Astrocyte (in vitro differentiated cells and primary cell): ENCODE results near the gene ZNF512B. TPM values are rescaled to one million over a fixed set of nuclear protein-coding genes. Genes with fewer than 3 reads are reported as not detected.

ENCODE experiments used
- DNase-seq: peaks from one replicate; pipeline ENCODE4 v3.0.0-alpha.2; 2010; ENCODE audit warnings: low read depth
- FAIRE-seq: peaks from 2 replicates; lab custom pipeline; 2011; peaks lifted over from hg19 to GRCh38; lab: Jason Lieb, UNC
- H2AFZ ChIP-seq: 2 replicates; pipeline ENCODE4 v1.6.0; 2012; ENCODE audit warnings: low read depth, low read length, inconsistent platforms
- H3K27ac ChIP-seq: 2 replicates; pipeline ENCODE4 v1.5.1; 2011; ENCODE audit warnings: low read depth, low read length, inconsistent platforms
- H3K27me3 ChIP-seq: 2 replicates; pipeline ENCODE4 v1.6.0; 2011; ENCODE audit warnings: low read length, inconsistent platforms; ENCODE audit not compliant: insufficient read depth
- H3K36me3 ChIP-seq: 2 replicates; pipeline ENCODE4 v1.5.1; 2011; ENCODE audit warnings: low read length, inconsistent platforms; ENCODE audit not compliant: insufficient read depth
- H3K4me1 ChIP-seq: 2 replicates; pipeline ENCODE4 v1.5.1; 2011; ENCODE audit warnings: low read length, inconsistent platforms; ENCODE audit not compliant: insufficient read depth
- H3K4me2 ChIP-seq: 2 replicates; pipeline ENCODE4 v1.6.0; 2012; ENCODE audit warnings: low read length, inconsistent platforms
- H3K4me3 ChIP-seq: 2 replicates; pipeline ENCODE4 v1.5.1; 2011; ENCODE audit warnings: low read depth, mild to moderate bottlenecking, low read length, inconsistent platforms; ENCODE audit not compliant: insufficient read depth
- H3K79me2 ChIP-seq: 2 replicates; pipeline ENCODE4 v1.6.0; 2012; ENCODE audit warnings: mild to moderate bottlenecking, low read length, inconsistent platforms; ENCODE audit not compliant: insufficient read depth
- H3K9ac ChIP-seq: 2 replicates; pipeline ENCODE4 v1.6.0; 2012; ENCODE audit warnings: mild to moderate bottlenecking, low read length, inconsistent platforms
- H3K9me3 ChIP-seq: 2 replicates; pipeline ENCODE4 v1.5.1; 2012; ENCODE audit warnings: low read depth, mild to moderate bottlenecking, low read length, inconsistent platforms; ENCODE audit not compliant: insufficient read depth
- H4K20me1 ChIP-seq: 2 replicates; pipeline ENCODE4 v1.6.0; 2012; ENCODE audit warnings: low read length, inconsistent platforms; ENCODE audit not compliant: insufficient read depth
- H3K27ac Mint-ChIP-seq: one replicate; pipeline ENCODE4 v1.8.0; 2021; ENCODE audit warnings: mild to moderate bottlenecking, mixed read lengths; ENCODE audit not compliant: unreplicated experiment
- H3K27me3 Mint-ChIP-seq: one replicate; pipeline ENCODE4 v1.8.0; 2021; ENCODE audit warnings: low read depth, mixed read lengths; ENCODE audit not compliant: unreplicated experiment
- H3K36me3 Mint-ChIP-seq: one replicate; pipeline ENCODE4 v1.8.0; 2021; ENCODE audit warnings: low read depth, mixed read lengths; ENCODE audit not compliant: unreplicated experiment
- H3K4me1 Mint-ChIP-seq: one replicate; pipeline ENCODE4 v1.8.0; 2021; ENCODE audit warnings: low read depth, mixed read lengths; ENCODE audit not compliant: unreplicated experiment
- H3K4me3 Mint-ChIP-seq: one replicate; pipeline ENCODE4 v1.8.0; 2021; ENCODE audit warnings: mild to moderate bottlenecking, moderate library complexity, mixed read lengths; ENCODE audit not compliant: unreplicated experiment
- H3K9me3 Mint-ChIP-seq: one replicate; pipeline ENCODE4 v1.8.0; 2021; ENCODE audit warnings: mild to moderate bottlenecking, mixed read lengths; ENCODE audit not compliant: unreplicated experiment
- CTCF ChIP-seq: IDR thresholded peaks from 2 replicates; pipeline ENCODE4 v1.5.1; 2011; ENCODE audit warnings: low read depth, mild to moderate bottlenecking, inconsistent platforms, low read length, moderate library complexity; ENCODE audit not compliant: insufficient read depth
- EZH2 ChIP-seq: IDR thresholded peaks from 2 replicates; pipeline ENCODE4 v1.6.1; 2012; ENCODE audit warnings: mild to moderate bottlenecking, low read length, inconsistent platforms; ENCODE audit not compliant: insufficient read depth
- total RNA-seq: library from RNA; stranded (reverse); gene quantifications from 2 replicates; pipeline ENCODE4 v1.2.1, GENCODE V29; 2021

Gene ZNF512B
- total RNA-seq, 1 donor from 2014 or later = 27.7 TPM

- H3K27ac Mint-ChIP-seq = no peak overlapping the region
- Histone ChIP-seq H3K9ac (no peak overlapping the region), H4K20me1 (peaks cover 75% of the 10 kb centered on the region), H3K9me3 (no peaks in the 10 kb centered on the region), H3K27me3 (no peaks in the 10 kb centered on the region), H3K79me2 (peaks cover 61% of the 10 kb centered on the region), H3K36me3 (peaks cover 18% of the 10 kb centered on the region), H3K4me2 (no peak overlapping the region), H2AFZ (no peak overlapping the region), H3K4me1 (no peaks in the 10 kb centered on the region), H3K4me3 (no peak overlapping the region), H3K27ac (no peak overlapping the region)
- H3K4me3 Mint-ChIP-seq = no peak overlapping the region
- H3K27me3 Mint-ChIP-seq = no peaks in the 10 kb centered on the region
- TF ChIP-seq CTCF (no peak), EZH2 (no peak)
- peaks cover 11% of the 10 kb centered on the region for H3K36me3 Mint-ChIP-seq
- FAIRE-seq (no peak), DNase-seq (no peak)
- peaks cover 5% of the 10 kb centered on the region for H3K4me1 Mint-ChIP-seq
- H3K9me3 Mint-ChIP-seq = peaks cover 3% of the 10 kb centered on the region
Measured at GRCh38 chr20:63929071-63929470, 40.7 kb downstream of the ZNF512B start.

GRCh38 chr20:63926298-63926697 is 43.4 kb downstream of the ZNF512B start:
- peaks cover 13% of the 10 kb centered on the region for H3K36me3 ChIP-seq
- H3K9me3 ChIP-seq = no peaks in the 10 kb centered on the region
- no peak overlapping the region for H3K4me3 ChIP-seq
- H3K4me1 ChIP-seq = no peaks in the 10 kb centered on the region
- Mint-ChIP-seq H3K36me3 (peaks cover 9% of the 10 kb centered on the region), H3K4me1 (peaks cover 5% of the 10 kb centered on the region), H3K9me3 (peaks cover 3% of the 10 kb centered on the region), H3K4me3 (no peak overlapping the region), H3K27me3 (no peaks in the 10 kb centered on the region), H3K27ac (no peak overlapping the region)
- H3K27ac ChIP-seq = no peak overlapping the region
- H3K9ac ChIP-seq = no peak overlapping the region
- no peak for TF ChIP-seq CTCF
- TF ChIP-seq EZH2 = no peak
- peaks cover 78% of the 10 kb centered on the region for H4K20me1 ChIP-seq
- DNase-seq = no peak
- FAIRE-seq = no peak
- H3K4me2 ChIP-seq = no peak overlapping the region
- no peak overlapping the region for H2AFZ ChIP-seq
- peaks cover 74% of the 10 kb centered on the region for H3K79me2 ChIP-seq
- no peaks in the 10 kb centered on the region for H3K27me3 ChIP-seq

- Histone ChIP-seq H3K79me2 (peaks cover 78% of the 10 kb centered on the region), H3K27ac (no peak overlapping the region), H3K9ac (no peak overlapping the region), H3K36me3 (peaks cover 13% of the 10 kb centered on the region), H2AFZ (no peak overlapping the region), H3K4me2 (no peak overlapping the region), H4K20me1 (peaks cover 76% of the 10 kb centered on the region), H3K4me1 (no peaks in the 10 kb centered on the region), H3K4me3 (no peak overlapping the region), H3K27me3 (no peaks in the 10 kb centered on the region), H3K9me3 (no peaks in the 10 kb centered on the region)
- FAIRE-seq (no peak), DNase-seq (no peak)
- H3K36me3 Mint-ChIP-seq = peaks cover 9% of the 10 kb centered on the region
- no peaks in the 10 kb centered on the region for H3K27me3 Mint-ChIP-seq
- no peak overlapping the region for H3K27ac Mint-ChIP-seq
- H3K4me3 Mint-ChIP-seq = no peak overlapping the region
- H3K9me3 Mint-ChIP-seq = peaks cover 3% of the 10 kb centered on the region
- H3K4me1 Mint-ChIP-seq = peaks cover 5% of the 10 kb centered on the region
- TF ChIP-seq EZH2 (no peak), CTCF (no peak)
Measured at GRCh38 chr20:63924241-63924640, 45.5 kb downstream of the ZNF512B start.
